Liver (tissue), 9 donors: ENCODE data around the gene NT5DC1. TPM values are rescaled to one million over a fixed set of nuclear protein-coding genes. Genes with fewer than 3 reads are reported as not detected.

Source experiments
- DNase-seq: peaks from one replicate; pipeline ENCODE4 v3.0.0-alpha.2; 2017; ENCODE audit warnings: low spot score
- H3K27ac ChIP-seq, 2 donors: one replicate each; pipeline ENCODE4 v1.7.0; 2013; ENCODE audit warnings: inconsistent platforms in 2 of 2, low read length in 2 of 2, control low read depth in 1 of 2, low read depth in 1 of 2, mild to moderate bottlenecking in 1 of 2
- H3K27me3 ChIP-seq, 4 donors: one replicate each; pipeline versions ENCODE4 v1.6.1 to v1.7.0; 2013; ENCODE audit warnings: low read length in 3 of 4, inconsistent platforms in 1 of 4, mild to moderate bottlenecking in 1 of 4, moderate library complexity in 1 of 4; ENCODE audit not compliant: control insufficient read depth in 4 of 4, insufficient read depth in 4 of 4
- H3K36me3 ChIP-seq, 4 donors: one replicate each; pipeline versions ENCODE4 v1.6.1 to v1.7.0; 2013; ENCODE audit warnings: low read length in 3 of 4, mild to moderate bottlenecking in 3 of 4, low read depth in 1 of 4, moderate library complexity in 1 of 4; ENCODE audit not compliant: control insufficient read depth in 4 of 4, insufficient read depth in 3 of 4
- H3K4me1 ChIP-seq, 4 donors: one replicate each; pipeline versions ENCODE4 v1.6.1 to v1.7.0; 2013; ENCODE audit warnings: low read length in 3 of 4, mild to moderate bottlenecking in 3 of 4, moderate library complexity in 1 of 4; ENCODE audit not compliant: control insufficient read depth in 4 of 4, insufficient read depth in 4 of 4
- H3K4me3 ChIP-seq, 3 donors: one replicate each; pipeline versions ENCODE4 v1.6.1 to v1.7.0; 2013; ENCODE audit warnings: low read length in 3 of 3, control low read depth in 1 of 3, low read depth in 1 of 3, mild to moderate bottlenecking in 1 of 3
- H3K9ac ChIP-seq, 2 donors: one replicate each; pipeline ENCODE4 v1.7.0; 2013; ENCODE audit warnings: low read length in 2 of 2, mild to moderate bottlenecking in 2 of 2, moderate library complexity in 2 of 2, control low read depth in 1 of 2, low read depth in 1 of 2
- H3K9me3 ChIP-seq, 4 donors: one replicate each; pipeline versions ENCODE4 v1.6.1 to v1.7.0; 2013; ENCODE audit warnings: low read length in 3 of 4; ENCODE audit not compliant: control insufficient read depth in 4 of 4
- EGR1 ChIP-seq, 2 donors: IDR thresholded peaks; 2 replicates each; pipeline ENCODE4 v1.6.1; 2016 to 2018; ENCODE audit warnings: antibody characterized with exemption in 2 of 2, low read depth in 2 of 2
- FOXA1 ChIP-seq: IDR thresholded peaks from 2 replicates; pipeline ENCODE4 v1.6.1; 2016; ENCODE audit warnings: antibody characterized with exemption
- FOXA2 ChIP-seq: IDR thresholded peaks from 2 replicates; pipeline ENCODE4 v1.6.1; 2016; ENCODE audit warnings: antibody characterized with exemption
- GABPA ChIP-seq, 2 donors: IDR thresholded peaks in 1 of 2; conservative IDR thresholded peaks in 1 of 2; 2 replicates each; pipeline ENCODE4 v1.6.1; 2016; ENCODE audit warnings: antibody characterized with exemption in 2 of 2, mild to moderate bottlenecking in 1 of 2, moderate library complexity in 1 of 2
- HNF4A ChIP-seq, 2 donors: conservative IDR thresholded peaks; 2 replicates each; pipeline ENCODE4 v1.6.1; 2016; ENCODE audit warnings: antibody characterized with exemption in 2 of 2, mild to moderate bottlenecking in 2 of 2
- HNF4G ChIP-seq: IDR thresholded peaks from 2 replicates; pipeline ENCODE4 v1.6.1; 2016; ENCODE audit warnings: antibody characterized with exemption
- JUND ChIP-seq, 2 donors: IDR thresholded peaks; 2 replicates each; pipeline ENCODE4 v1.6.1; 2016; ENCODE audit warnings: antibody characterized with exemption in 2 of 2
- MAX ChIP-seq: IDR thresholded peaks from 2 replicates; pipeline ENCODE4 v1.6.1; 2016; ENCODE audit warnings: antibody characterized with exemption
- NR2F2 ChIP-seq: IDR thresholded peaks from 2 replicates; pipeline ENCODE4 v1.6.1; 2016; ENCODE audit warnings: antibody characterized with exemption
- RAD21 ChIP-seq, 2 donors: IDR thresholded peaks; 2 replicates each; pipeline ENCODE4 v1.6.1; 2016; ENCODE audit warnings: antibody characterized with exemption in 2 of 2, mild to moderate bottlenecking in 2 of 2
- REST ChIP-seq: IDR thresholded peaks from 2 replicates; pipeline ENCODE4 v1.6.1; 2016; ENCODE audit warnings: antibody characterized with exemption, mild to moderate bottlenecking
- RXRA ChIP-seq, 2 donors: IDR thresholded peaks; 2 replicates each; pipeline ENCODE4 v1.6.1; 2017 to 2018; ENCODE audit warnings: antibody characterized with exemption in 2 of 2, mild to moderate bottlenecking in 1 of 2
- SP1 ChIP-seq: IDR thresholded peaks from 2 replicates; pipeline ENCODE4 v1.6.1; 2018; ENCODE audit warnings: antibody characterized with exemption, mild to moderate bottlenecking
- TAF1 ChIP-seq: conservative IDR thresholded peaks from 2 replicates; pipeline ENCODE4 v1.6.1; 2016; ENCODE audit warnings: antibody characterized with exemption, mild to moderate bottlenecking
- YY1 ChIP-seq: IDR thresholded peaks from 2 replicates; pipeline ENCODE4 v1.6.1; 2016; ENCODE audit warnings: antibody characterized with exemption, mild to moderate bottlenecking
- ZBTB33 ChIP-seq: IDR thresholded peaks from 2 replicates; pipeline ENCODE4 v1.6.1; 2016; ENCODE audit warnings: antibody characterized with exemption
- WGBS: extraction: QIAGEN DNeasy Blood & Tissue Kit; methylation state at CpG from one replicate; pipeline ENCODE4 v1.1.7; 2013; 5-methylcytosine and 5-hydroxymethylcytosine counted together
- polyA plus RNA-seq, 2 donors: library from polyadenylated mRNA; stranded (reverse) in 1 of 2; unstranded in 1 of 2; fragments of 200-250 nt in 1 of 2; fragments of >200 nt in 1 of 2; fragmentation: Nextera tagmentation in 1 of 2; extraction: Ambion mirVana in 1 of 2; gene quantifications; one replicate each; pipeline versions ENCODE4 v1.2.1 to v1.2.3, GENCODE V29; 2013 to 2015
- total RNA-seq, 2 donors: library from RNA; depleted of rRNA; stranded (reverse); fragments of >200 nt; gene quantifications; one replicate each; pipeline ENCODE4 v1.2.3, GENCODE V29; 2014
- TF ChIP-seq, protein P1 (sequence below): fragments of 150-350 bp; IDR thresholded peaks from 2 replicates; pipeline ENCODE4 v1.5.1; 2017; ENCODE audit warnings: improper control_type of control experiment, low read depth, low read length; ENCODE audit not compliant: missing input control
- TF ChIP-seq, protein P2 (sequence below): IDR thresholded peaks from 2 replicates; pipeline ENCODE4 v1.6.1; 2016; ENCODE audit warnings: antibody characterized with exemption
- donor health status: healthy.
- donor health status: healthy.
- donor health status: healthy.
- donor health status: healthy.
- donor health status: healthy.

NT5DC1 gene
- total and polyA plus RNA-seq, 4 donors: 10.4 to 31.4 (median 23.3) TPM

GRCh38 chr6:116248577-116248976, 147.9 kb downstream of the NT5DC1 start (continued):
- no peak for TF ChIP-seq ZBTB33
- TF ChIP-seq, protein P1, sequence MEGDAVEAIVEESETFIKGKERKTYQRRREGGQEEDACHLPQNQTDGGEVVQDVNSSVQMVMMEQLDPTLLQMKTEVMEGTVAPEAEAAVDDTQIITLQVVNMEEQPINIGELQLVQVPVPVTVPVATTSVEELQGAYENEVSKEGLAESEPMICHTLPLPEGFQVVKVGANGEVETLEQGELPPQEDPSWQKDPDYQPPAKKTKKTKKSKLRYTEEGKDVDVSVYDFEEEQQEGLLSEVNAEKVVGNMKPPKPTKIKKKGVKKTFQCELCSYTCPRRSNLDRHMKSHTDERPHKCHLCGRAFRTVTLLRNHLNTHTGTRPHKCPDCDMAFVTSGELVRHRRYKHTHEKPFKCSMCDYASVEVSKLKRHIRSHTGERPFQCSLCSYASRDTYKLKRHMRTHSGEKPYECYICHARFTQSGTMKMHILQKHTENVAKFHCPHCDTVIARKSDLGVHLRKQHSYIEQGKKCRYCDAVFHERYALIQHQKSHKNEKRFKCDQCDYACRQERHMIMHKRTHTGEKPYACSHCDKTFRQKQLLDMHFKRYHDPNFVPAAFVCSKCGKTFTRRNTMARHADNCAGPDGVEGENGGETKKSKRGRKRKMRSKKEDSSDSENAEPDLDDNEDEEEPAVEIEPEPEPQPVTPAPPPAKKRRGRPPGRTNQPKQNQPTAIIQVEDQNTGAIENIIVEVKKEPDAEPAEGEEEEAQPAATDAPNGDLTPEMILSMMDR: no peak
- TF ChIP-seq HNF4G: no peak

DNA sequence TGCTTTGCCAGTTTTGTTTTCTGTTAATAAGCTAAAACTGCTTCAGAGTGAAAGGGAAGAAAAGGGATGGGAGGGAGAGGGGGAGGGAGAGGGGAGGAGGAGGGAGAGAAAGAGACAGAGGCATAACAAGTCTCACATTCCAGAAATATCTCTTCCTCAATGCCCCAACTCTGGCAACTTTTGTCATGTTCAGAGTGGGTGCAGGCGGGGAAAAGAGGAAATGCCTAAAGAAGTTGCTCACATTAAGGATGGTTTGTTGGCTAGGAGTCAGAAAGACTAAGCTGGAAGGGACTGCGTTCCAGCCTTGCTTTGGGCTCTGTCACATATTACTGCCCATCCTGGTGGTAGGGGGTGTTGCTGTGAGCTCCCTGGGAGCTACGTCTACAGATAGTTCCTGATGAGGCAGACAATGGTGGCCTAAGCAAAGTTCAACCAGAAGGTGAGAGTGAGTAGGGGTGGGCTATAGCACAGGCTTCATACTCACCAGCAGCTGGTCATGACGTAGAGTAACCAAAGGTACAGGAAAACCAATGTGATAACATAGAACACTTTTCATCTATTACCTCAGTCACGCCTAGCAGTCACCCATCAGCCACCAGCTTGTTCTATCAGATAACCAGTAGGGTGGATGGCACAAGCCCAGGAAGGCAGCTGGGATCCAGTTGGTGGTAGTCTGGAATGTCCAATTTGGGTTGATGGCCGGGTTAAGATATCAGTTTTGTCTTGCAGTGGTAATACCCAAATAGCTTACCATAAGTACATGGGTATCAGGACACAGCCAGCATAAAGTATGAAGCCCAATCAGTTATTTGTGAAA, 151.1 kb downstream of the NT5DC1 start:
- no peaks in the 10 kb centered on the region for H3K36me3 ChIP-seq
- H3K4me3 ChIP-seq: no peak overlapping the region
- no peak overlapping the region for H3K9ac ChIP-seq
- peaks cover 14 to 57% (median 51%) of the 10 kb centered on the region in 4 donors for H3K4me1 ChIP-seq
- no peak overlapping the region for H3K27ac ChIP-seq
- no peaks in the 10 kb centered on the region for H3K9me3 ChIP-seq
- H3K27me3 ChIP-seq: no peaks in the 10 kb centered on the region
- TF ChIP-seq HNF4G (no peak), MAX (no peak), RXRA (IDR thresholded peaks at IDR 0.05) (no peak), TAF1 (no peak), YY1 (no peak), FOXA2 (no peak), HNF4A (conservative IDR thresholded peaks at IDR 0.05) (no peak), EGR1 (IDR thresholded peaks at IDR 0.05; ENCODE audit: low read depth in 2 of 2) (no peak), JUND (IDR thresholded peaks at IDR 0.05) (no peak), ZBTB33 (no peak), FOXA1 (no peak), RAD21 (IDR thresholded peaks at IDR 0.05) (no peak), GABPA (IDR thresholded peaks at IDR 0.05 in 1 of 2, conservative IDR thresholded peaks at IDR 0.05 in 1 of 2) (no peak), NR2F2 (no peak), SP1 (no peak), REST (no peak)
- TF ChIP-seq, protein P1: no peak
- TF ChIP-seq, protein P2, sequence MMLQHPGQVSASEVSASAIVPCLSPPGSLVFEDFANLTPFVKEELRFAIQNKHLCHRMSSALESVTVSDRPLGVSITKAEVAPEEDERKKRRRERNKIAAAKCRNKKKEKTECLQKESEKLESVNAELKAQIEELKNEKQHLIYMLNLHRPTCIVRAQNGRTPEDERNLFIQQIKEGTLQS: no peak
- no peak for DNase-seq
- WGBS: 87% methylated on average over 6 of the region's 6 CpGs
